HCT116 (cell line): ENCODE results near the gene ANXA5.

ENCODE experiments used
- ATF3 ChIP-seq: IDR thresholded peaks from 2 replicates; pipeline ENCODE4 v1.6.1; 2012
- CTCF ChIP-seq, 3 experiments: fragments of 200-600 bp in 1 of 3; sonication (generic) in 1 of 3; IDR thresholded peaks in 2 of 3; conservative IDR thresholded peaks in 1 of 3; 2 replicates each; pipeline ENCODE4 v1.5.1; 2012 to 2017; ENCODE audit warnings: low read depth in 2 of 3, low read length in 2 of 3, antibody characterized with exemption in 1 of 3, borderline replicate concordance in 1 of 3, control low read depth in 1 of 3, mild to moderate bottlenecking in 1 of 3, mixed read lengths in 1 of 3, mixed run types in 1 of 3, moderate library complexity in 1 of 3; ENCODE audit not compliant: insufficient read depth in 1 of 3
- POLR2A ChIP-seq: IDR thresholded peaks from 2 replicates; pipeline ENCODE4 v1.7.0; 2011; ENCODE audit warnings: borderline replicate concordance; ENCODE audit not compliant: insufficient read depth, insufficient read length; ENCODE audit errors: extremely low read depth
- POLR2AphosphoS5 ChIP-seq: IDR thresholded peaks from 2 replicates; pipeline ENCODE4 v1.6.1; 2011; ENCODE audit warnings: mild to moderate bottlenecking, low read depth, low read length, moderate library complexity
- SIN3A ChIP-seq: IDR thresholded peaks from 2 replicates; pipeline ENCODE4 v1.6.1; 2012; ENCODE audit warnings: low read depth
- YY1 ChIP-seq: IDR thresholded peaks from 2 replicates; pipeline ENCODE4 v1.6.1; 2011; ENCODE audit warnings: low read length, low read depth, moderate library complexity, mild to moderate bottlenecking; ENCODE audit not compliant: insufficient replicate concordance; ENCODE audit errors: extremely low read depth
- TF ChIP-seq, protein P1 (sequence below): IDR thresholded peaks from 2 replicates; pipeline ENCODE4 v1.6.1; 2012; ENCODE audit warnings: low read depth

- TF ChIP-seq POLR2AphosphoS5 (no peak), CTCF (IDR thresholded peaks at IDR 0.05 in 2 of 3, conservative IDR thresholded peaks at IDR 0.05 in 1 of 3; ENCODE audit: borderline replicate concordance in 1 of 3, insufficient read depth in 1 of 3, low read depth in 2 of 3, low read length in 2 of 3) (no peak), POLR2A (no peak), ATF3 (no peak), SIN3A (no peak), YY1 (no peak)
- TF ChIP-seq, protein P1, sequence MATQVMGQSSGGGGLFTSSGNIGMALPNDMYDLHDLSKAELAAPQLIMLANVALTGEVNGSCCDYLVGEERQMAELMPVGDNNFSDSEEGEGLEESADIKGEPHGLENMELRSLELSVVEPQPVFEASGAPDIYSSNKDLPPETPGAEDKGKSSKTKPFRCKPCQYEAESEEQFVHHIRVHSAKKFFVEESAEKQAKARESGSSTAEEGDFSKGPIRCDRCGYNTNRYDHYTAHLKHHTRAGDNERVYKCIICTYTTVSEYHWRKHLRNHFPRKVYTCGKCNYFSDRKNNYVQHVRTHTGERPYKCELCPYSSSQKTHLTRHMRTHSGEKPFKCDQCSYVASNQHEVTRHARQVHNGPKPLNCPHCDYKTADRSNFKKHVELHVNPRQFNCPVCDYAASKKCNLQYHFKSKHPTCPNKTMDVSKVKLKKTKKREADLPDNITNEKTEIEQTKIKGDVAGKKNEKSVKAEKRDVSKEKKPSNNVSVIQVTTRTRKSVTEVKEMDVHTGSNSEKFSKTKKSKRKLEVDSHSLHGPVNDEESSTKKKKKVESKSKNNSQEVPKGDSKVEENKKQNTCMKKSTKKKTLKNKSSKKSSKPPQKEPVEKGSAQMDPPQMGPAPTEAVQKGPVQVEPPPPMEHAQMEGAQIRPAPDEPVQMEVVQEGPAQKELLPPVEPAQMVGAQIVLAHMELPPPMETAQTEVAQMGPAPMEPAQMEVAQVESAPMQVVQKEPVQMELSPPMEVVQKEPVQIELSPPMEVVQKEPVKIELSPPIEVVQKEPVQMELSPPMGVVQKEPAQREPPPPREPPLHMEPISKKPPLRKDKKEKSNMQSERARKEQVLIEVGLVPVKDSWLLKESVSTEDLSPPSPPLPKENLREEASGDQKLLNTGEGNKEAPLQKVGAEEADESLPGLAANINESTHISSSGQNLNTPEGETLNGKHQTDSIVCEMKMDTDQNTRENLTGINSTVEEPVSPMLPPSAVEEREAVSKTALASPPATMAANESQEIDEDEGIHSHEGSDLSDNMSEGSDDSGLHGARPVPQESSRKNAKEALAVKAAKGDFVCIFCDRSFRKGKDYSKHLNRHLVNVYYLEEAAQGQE = no peak
Measured at GRCh38 chr4:121739575-121739974, 42.8 kb upstream of the ANXA5 start.
